Measurements from ENCODE around the gene TUNAR. TPM values are rescaled to one million over a fixed set of nuclear protein-coding genes. Genes with fewer than 3 reads are reported as not detected.

The TUNAR gene
- total RNA-seq, 1 experiment from 2014 or later = not detected

Other genes with a start within 250 kb of the TUNAR start
- gene TCL1B, start 190.4 kb upstream of the TUNAR start, total RNA-seq (2014; rRNA removed; shearing (Covaris generic)) = not detected in 2 replicates
- gene TCL1A, start 162.7 kb upstream of the TUNAR start, total RNA-seq (2014; rRNA removed; shearing (Covaris generic)) = not detected in 2 replicates
- not detected in 2 replicates for gene C14orf132, start 162.5 kb downstream of the TUNAR start, total RNA-seq (2014; rRNA removed; shearing (Covaris generic))